GM19099 (cell line): ENCODE data around the gene TCEAL5.

Source experiments
- POLR2A ChIP-seq: IDR thresholded peaks from 3 replicates; pipeline ENCODE4 v1.6.1; 2011; ENCODE audit warnings: low read depth; ENCODE audit not compliant: insufficient read length; ENCODE audit errors: extremely low read depth

The TCEAL5 gene, protein sequence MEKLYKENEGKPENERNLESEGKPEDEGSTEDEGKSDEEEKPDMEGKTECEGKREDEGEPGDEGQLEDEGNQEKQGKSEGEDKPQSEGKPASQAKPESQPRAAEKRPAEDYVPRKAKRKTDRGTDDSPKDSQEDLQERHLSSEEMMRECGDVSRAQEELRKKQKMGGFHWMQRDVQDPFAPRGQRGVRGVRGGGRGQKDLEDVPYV

DNA sequence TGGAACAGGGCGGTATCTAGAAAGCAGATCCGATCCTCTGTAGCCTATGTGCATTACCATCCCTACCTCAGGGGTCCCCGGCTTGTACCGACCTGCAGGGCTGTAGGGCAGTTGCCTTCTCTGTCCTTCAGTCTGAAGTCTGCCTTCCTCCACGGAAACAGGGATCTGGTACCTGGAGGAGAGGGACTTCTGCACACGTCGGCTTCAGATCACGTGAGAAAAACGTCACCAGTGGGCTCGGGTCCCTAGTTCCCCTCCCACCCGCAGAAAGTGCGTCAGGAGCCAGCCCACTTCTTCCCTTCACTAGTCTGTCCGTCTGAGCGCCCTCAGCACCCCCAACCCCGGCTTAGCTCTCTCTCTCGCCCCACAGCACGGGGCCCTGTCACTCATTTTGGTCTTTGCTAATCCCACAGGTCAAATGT is at the start of gene TCEAL5:
TCEAL5 (minus strand) TSS at position 170 of the 422 bp plus-strand sequence. CDS start 2,187 bp downstream, outside the sequence.
- no peak for TF ChIP-seq POLR2A

DNA sequence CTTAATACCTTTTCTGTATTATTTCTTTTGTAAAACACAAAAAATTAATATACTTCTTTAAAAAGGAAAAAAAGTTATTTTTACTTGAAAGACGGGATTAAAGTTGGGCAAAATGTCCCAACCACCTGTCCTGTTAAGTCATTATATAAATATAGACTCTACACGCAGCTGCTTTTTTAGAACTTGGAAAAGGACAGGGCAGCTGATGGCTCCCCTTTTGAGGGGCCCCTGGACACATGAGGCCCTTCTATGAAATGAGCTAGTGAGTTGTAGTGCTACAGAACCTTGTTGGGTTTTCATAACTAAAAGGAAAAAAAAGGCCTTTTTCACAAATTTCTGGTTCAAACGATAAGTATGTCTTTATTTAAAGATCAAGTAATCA is 34.8 kb upstream of the TCEAL5 start:
- no peak for TF ChIP-seq POLR2A

DNA sequence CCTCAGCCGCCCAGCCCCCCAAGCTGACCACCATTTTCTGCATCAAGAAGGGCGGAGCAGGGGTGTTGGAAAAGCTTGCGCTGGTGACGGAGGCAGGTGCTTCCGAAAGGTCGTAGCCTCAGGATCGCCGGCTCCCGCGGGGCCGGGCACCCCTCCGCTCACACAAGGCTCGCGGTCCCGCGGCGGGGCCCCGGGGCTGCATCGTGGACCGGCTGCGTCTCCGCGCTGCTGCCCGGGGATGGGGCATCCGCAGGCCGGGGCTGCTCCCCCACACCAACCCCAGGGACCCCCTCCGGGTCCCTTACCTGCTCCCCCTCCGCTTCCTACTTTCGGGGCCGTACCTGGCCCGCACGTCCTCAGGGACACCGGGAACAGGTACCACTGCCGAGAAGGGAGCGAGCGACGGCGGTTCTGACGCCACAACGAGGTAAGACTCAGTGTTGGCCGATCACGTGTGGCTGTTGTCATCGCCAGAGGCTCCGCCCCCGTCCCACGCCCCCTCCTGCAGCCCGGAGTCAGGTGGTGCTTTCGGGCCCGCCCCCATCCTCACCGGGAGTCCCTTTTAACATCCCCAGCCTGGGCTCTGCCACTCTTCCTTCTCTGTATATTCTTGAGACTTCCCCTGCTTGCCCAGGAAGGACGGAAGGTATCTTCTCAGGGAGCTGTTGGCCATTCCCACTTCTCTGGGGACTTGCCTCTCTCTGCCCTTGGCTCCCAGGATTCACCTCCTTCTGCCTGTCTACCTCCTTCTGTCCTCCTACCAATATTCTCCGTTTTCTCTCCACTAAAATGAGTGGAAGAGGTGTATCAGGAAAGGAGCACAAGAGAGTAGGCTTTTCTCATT is 34.2 kb upstream of the TCEAL5 start, which contains the start of gene BEX2:
BEX2 (minus strand) TSS at position 436 of the 844 bp plus-strand sequence. CDS start 1,014 bp downstream, outside the sequence.
- no peak for TF ChIP-seq POLR2A

DNA sequence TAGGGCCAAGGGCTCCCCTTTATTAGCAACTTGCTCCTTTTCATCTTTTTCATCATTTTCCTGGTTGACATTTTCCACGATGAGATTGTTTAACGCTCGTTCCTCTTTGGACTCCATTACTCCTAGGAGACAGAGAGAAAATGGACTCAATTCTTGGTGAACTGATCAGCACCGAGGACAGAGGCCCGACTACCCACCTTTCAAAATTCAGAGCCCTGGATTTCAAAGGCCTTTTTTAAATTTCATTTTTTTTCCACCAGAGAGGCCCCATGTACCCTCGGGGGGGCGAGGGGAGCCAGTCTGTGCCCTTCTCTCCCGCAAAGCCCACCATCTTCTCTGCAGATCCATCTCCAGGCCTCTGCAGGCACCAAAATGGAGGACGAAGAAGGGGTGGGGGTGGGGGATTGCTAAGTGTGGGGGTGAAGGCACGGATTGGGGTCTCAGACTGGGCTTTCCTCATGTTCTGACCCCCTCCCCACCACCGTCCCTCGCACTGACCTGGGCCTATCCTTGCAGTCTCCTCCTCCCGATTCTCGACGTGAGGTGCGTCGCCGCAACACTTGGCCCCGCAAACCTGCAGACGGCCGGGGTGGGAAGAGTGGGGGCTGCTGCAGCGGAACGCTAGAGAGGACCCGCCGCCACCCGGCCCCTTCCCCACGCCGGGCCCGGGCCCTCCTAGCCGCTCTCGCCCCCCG is 33.5 kb upstream of the TCEAL5 start:
- TF ChIP-seq POLR2A = no peak

DNA sequence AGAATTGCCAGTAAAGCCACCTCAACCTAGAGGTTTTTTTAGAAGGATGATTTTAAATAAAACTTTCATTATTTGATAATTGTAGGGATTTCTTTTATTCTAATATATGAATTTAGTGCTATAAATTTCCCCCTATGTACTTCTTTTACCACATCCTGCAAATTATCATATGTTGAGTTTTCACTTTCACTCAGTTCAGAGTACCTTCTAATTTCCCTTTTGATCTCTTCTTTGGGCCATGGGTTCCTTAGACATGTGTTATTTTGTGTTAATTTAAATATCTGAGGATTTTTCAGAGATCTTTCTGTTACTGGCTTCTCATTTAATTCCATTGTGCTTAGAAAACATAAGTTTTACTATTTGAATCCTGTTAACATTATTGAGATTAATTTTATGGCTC is 28.2 kb upstream of the TCEAL5 start:
- TF ChIP-seq POLR2A = no peak

DNA sequence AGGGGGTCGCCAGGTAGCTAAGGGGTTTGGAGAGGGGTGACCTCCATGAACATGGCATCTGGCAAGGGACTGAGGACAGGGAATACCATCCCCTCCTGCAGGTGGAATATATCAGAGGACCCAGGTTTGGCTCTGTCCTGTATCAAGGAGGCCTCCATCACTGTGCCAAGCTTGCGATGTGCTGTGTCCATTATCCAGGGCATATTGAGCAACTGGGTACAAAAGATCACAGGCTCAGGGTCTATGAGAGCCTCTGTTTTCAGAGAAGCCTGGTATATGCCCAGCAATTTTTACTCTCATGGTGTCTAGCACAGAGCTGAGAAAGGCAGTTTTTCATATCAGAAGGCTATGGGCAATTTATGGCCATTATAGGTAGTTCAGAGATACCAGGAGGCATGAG is 16.6 kb upstream of the TCEAL5 start:
- TF ChIP-seq POLR2A = no peak

DNA sequence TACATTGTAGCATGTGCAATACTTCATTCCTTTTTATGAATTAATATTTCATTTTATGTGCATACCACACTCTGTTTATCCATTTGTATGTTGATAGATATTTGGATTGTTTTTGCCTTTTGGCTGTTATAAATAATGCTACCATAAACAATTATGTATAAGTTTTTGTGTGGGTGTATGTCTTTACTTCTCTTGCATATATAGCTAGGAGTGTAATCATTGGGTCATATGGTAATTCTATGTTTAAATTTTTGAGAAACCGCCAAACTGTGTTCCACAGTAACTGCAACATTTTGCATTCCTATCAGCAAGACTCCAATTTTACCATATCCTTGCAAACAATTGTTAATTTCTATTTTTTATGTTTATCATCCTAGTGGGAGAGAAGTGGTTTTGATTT is 3.1 kb upstream of the TCEAL5 start:
- no peak for TF ChIP-seq POLR2A

DNA sequence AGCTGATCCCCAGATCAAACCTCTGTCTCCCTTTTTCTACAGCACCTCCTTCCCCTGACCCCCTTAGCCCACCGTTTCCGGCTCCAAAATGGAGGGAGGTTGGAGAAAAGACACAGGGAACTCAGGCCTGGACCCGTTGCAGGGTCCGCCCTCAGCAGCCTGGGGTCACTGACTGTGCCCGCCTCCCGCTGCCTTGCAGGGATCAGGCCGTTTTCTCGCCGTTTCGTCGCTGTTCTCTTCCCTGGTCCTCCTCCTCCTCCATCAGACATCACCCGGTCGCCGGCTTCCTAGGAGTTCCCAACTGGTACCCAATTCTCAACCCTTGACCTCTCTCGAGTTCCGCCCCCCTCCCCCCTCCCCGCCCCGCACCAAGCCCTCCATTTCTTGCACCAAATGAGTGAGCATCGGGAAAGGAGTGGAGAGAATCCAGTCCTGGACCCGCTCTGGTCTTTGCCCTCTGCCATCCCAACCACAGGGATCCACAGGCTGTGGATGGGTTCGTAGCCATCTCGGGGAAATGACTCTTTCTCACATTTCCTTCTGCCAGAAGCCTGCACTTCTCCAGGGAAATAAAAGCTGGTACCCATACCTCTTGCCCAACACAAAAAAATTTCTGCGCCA is 493 bp downstream of the TCEAL5 start:
- TF ChIP-seq POLR2A = no peak

DNA sequence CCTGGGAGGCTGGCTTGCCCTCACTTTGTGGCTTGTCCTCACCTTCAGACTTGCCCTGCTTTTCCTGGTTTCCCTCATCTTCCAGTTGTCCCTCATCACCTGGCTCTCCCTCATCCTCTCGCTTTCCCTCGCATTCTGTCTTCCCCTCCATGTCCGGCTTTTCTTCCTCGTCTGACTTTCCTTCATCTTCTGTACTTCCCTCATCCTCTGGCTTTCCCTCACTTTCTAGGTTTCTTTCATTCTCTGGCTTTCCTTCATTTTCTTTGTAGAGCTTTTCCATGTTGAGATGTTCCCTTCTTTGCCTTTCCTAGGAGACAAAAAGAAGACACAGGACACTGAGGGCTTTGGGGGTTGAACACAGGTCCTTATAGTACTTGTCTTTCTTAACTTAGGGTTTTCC is 2.3 kb downstream of the TCEAL5 start:
- no peak for TF ChIP-seq POLR2A

DNA sequence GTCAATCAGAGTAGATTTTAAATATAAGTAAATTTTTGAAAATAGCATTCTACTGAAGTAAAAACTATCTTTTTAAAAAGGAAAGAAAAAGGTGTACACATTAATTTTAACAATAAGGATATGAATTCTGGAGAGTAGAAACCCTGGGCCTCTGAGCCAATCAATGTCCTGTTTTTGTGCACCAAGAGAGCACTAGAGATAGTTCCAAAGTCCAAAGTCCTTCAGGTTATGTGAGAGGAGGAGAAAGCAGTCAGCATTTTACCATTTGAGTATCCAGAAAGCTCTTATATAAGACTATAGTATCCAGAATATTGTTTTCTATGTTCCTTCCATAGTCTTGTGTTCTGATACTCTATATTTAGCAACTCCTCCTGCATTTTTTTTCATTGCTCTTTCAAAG is 18.3 kb downstream of the TCEAL5 start:
- no peak for TF ChIP-seq POLR2A

DNA sequence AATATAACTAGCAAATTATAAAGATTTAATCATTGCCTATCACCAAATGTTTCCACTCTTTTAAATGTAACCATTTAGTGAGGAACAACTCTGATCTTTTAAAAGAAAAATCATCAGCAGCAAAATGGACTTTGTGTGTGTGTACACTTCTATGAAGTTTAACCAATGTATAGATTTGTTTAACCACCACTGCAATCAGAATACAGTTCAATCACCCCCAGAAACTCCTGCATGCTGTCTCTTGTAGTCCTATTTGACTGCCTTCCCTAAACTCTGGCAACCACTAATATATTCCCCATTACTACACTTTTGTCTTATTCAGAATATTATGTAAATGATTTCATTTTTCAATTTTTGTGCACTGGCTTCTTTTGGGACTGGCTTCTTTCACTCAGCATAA is 19.9 kb downstream of the TCEAL5 start:
- TF ChIP-seq POLR2A = no peak

DNA sequence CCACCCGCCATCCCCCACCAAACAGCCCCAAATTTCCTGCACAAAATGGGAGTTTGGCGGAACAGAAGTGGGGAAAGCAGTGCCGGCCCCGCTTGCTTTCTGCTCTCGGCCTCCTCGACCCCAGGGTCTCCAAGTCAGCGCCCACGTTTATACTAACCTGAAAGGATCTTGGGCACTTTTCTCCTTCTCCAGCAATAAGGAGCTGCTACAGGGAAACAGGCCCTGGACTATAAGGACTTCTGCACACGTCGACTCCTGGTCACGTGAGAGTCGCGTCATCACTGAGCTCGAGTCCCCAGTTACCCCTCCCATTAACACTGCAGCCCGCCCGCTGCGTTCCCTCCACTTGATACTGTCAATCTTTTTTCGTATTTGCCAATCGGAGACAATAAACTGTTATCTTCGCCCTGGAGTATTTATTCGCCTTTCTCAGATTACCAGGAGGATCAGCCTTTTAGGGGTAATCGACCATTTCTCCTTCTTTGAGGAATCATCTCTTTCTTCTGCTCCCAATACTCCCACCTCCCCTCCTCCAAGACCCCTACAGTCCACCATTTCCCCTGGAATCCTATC is 21.5 kb downstream of the TCEAL5 start, which contains the start of gene TCEAL8:
TCEAL8 (minus strand) TSS at position 235 of the 573 bp plus-strand sequence. CDS start 1,176 bp downstream, outside the sequence.
- peak; percentile 33 for TF ChIP-seq POLR2A

DNA sequence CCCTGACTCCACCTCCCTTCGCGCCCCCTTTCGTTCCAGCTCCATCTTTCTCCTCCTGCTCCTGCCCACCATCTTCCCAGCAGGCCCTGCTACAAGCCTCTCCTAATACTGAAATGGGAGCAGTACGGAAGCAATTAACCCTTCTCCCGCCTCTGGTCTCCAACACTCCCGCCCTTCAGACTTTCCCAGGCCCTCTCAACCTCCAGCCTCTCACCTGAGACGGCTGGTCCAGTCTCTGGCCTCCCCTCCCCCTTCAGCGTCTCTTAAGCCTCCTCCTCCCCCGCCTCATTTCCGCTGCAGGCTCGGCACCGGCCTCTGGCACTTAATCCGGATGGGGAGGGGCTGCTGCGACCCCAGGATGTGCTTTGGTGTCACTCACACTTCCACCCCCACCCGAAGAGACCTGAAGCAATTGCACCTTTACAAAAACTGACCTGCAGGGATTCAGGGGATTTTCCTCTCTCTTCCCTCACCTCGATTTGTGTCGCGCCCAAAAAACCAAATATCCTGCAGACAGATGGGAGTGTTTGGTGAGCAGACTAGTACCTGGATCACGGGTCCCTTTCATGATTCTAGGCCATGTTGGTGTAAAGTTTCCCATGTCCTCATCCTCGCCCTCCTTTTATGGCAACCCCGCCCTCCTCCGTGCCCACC is 22.3 kb downstream of the TCEAL5 start:
- TF ChIP-seq POLR2A = no peak

DNA sequence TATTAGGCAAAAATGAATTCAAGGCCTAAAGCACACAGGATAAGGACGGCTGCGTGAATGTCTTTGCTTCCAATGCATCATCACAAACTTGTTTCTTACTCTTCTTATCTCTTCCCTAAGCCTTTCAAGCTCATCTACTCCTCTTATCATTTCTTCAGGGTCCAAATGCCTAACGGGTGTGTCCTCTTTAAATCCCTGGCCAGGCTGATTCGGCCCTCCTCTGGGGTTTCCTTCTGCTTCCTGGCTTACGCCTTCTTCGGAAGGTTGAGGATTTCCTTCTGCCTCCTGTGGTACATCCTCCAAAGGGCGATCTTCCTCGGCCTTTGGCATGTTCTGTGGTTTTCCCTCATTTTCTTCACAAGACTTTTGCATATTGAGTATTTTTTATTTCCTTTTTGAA is 22.9 kb downstream of the TCEAL5 start:
- TF ChIP-seq POLR2A = no peak

DNA sequence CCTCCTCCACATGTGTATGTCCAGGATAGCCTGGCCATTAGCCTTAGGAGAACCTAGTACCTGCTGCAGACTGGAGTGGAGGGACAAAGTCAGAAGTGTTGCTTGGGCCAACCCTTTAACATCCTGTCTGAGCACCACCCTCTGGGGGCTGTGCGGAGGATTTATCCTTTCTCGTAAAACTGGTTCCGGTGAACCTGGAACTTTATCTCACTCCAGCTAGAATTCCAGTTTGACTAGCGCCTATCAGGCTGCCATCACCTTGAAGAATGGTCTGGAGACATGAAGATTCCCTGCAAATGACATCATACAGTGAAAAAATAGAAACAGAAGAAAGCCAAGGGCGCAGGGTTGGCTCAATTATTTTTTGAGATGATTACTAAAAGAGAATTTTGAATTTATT is 25.6 kb downstream of the TCEAL5 start:
- TF ChIP-seq POLR2A = no peak

DNA sequence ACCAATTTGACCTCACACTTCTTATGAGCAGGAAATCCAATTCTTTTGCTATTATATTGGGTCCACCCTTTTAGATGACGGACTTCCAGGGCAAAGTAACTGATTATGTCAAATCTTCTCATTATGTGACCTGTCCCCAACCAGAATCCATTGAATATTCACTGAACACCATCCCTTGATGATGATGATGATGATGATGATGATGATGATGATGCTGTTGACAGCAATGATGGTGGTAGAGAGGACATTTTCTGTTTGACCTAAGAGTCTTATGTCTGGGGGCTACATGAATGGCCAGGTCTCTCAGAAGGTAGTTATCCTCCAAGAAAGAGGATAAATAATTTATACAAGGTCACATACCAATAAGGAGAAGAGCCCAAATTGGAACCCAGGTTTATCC is 26.7 kb downstream of the TCEAL5 start:
- TF ChIP-seq POLR2A = no peak
